Esophagus squamous epithelium (tissue), 4 donors: ENCODE measurements around the gene IKZF4. TPM values are rescaled to one million over a fixed set of nuclear protein-coding genes. Genes with fewer than 3 reads are reported as not detected.

Source experiments
- total RNA-seq, 4 donors: library from RNA; depleted of rRNA; stranded (reverse); fragments of >200 nt; gene quantifications; one replicate each; pipeline ENCODE4 v1.1.0, GENCODE V29; 2016

IKZF4 gene
- total RNA-seq, 4 donors from 2014 or later, result 1.2 to 2.0 (median 1.9) TPM

Other genes with a start within 250 kb of the IKZF4 start
- gene SARNP, start 203.3 kb upstream of the IKZF4 start, total RNA-seq, result 10 to 100 TPM; 22.6 to 60.1 (median 53.7) TPM
- gene ORMDL2, start 203.0 kb upstream of the IKZF4 start, total RNA-seq, result 10 to 100 TPM; 29.9 to 31.9 (median 31.1) TPM
- gene DNAJC14, start 191.5 kb upstream of the IKZF4 start, total RNA-seq, result 10 to 100 TPM; 15.3 to 30.2 (median 19.9) TPM
- gene MMP19, start 178.1 kb upstream of the IKZF4 start, total RNA-seq, result 1 to 10 TPM; 1.5 to 3.1 (median 1.8) TPM
- gene PYM1, start 93.1 kb upstream of the IKZF4 start, total RNA-seq, result 100 to 1,000 TPM in 1 of 4 donors, 10 to 100 TPM in 3; 60.7 to 107 (median 85.0) TPM
- 100 to 1,000 TPM in 3 of 4 donors, 10 to 100 TPM in 1; 95.7 to 209 (median 159) TPM for gene DGKA, start 89.9 kb upstream of the IKZF4 start, total RNA-seq
- gene PMEL, start 55.0 kb upstream of the IKZF4 start, total RNA-seq, result 1 to 10 TPM in 1 of 4 donors, under 1 TPM in 3; 0.48 to 3.4 (median 0.67) TPM
- gene CDK2, start 54.2 kb upstream of the IKZF4 start, total RNA-seq, result 10 to 100 TPM; 11.1 to 22.6 (median 17.0) TPM
- gene RAB5B, start 47.0 kb upstream of the IKZF4 start, total RNA-seq, result 10 to 100 TPM; 78.2 to 94.2 (median 86.4) TPM
- gene SUOX, start 23.8 kb upstream of the IKZF4 start, total RNA-seq, result 10 to 100 TPM; 16.0 to 30.0 (median 18.5) TPM
- gene RPS26, start 20.9 kb downstream of the IKZF4 start, total RNA-seq, result 1,000 to 10,000 TPM in 2 of 4 donors, 100 to 1,000 TPM in 2; 381 to 1,639 (median 1,040) TPM
- gene ERBB3, start 59.1 kb downstream of the IKZF4 start, total RNA-seq, result 100 to 1,000 TPM in 1 of 4 donors, 10 to 100 TPM in 3; 36.0 to 125 (median 82.8) TPM
- 100 to 1,000 TPM in 3 of 4 donors, 10 to 100 TPM in 1; 89.3 to 206 (median 176) TPM for gene PA2G4, start 83.5 kb downstream of the IKZF4 start, total RNA-seq
- gene RPL41, start 95.6 kb downstream of the IKZF4 start, total RNA-seq, result 1,000 to 10,000 TPM in 3 of 4 donors, 100 to 1,000 TPM in 1; 966 to 4,641 (median 3,066) TPM
- 1 to 10 TPM; 1.5 to 3.8 (median 2.3) TPM for gene ZC3H10, start 97.2 kb downstream of the IKZF4 start, total RNA-seq
- gene ESYT1, start 107.2 kb downstream of the IKZF4 start, total RNA-seq, result 10 to 100 TPM; 42.6 to 70.8 (median 62.5) TPM
- gene MYL6B, start 131.5 kb downstream of the IKZF4 start, total RNA-seq, result 10 to 100 TPM; 26.3 to 51.0 (median 37.8) TPM
- 1,000 to 10,000 TPM; 1,011 to 2,279 (median 1,490) TPM for gene MYL6, start 137.3 kb downstream of the IKZF4 start, total RNA-seq
- gene SMARCC2, start 168.4 kb downstream of the IKZF4 start, total RNA-seq, result 10 to 100 TPM; 31.7 to 64.9 (median 46.1) TPM
- gene RNF41, start 200.9 kb downstream of the IKZF4 start, total RNA-seq, result 10 to 100 TPM; 21.1 to 42.5 (median 28.6) TPM
- 10 to 100 TPM; 17.2 to 31.0 (median 21.6) TPM for gene NABP2, start 203.3 kb downstream of the IKZF4 start, total RNA-seq
- 1 to 10 TPM in 1 of 4 donors, not detected in 3; 1.1 TPM for gene SLC39A5, start 209.0 kb downstream of the IKZF4 start, total RNA-seq
- 10 to 100 TPM in 3 of 4 donors, 1 to 10 TPM in 1; 9.2 to 15.8 (median 13.9) TPM for gene ANKRD52, start 237.3 kb downstream of the IKZF4 start, total RNA-seq
- gene COQ10A, start 245.9 kb downstream of the IKZF4 start, total RNA-seq, result 1 to 10 TPM; 1.6 to 9.5 (median 4.1) TPM